ENCODE results near the gene VGLL4.
"Not testable (repeated sequence)": the region's sequence is repeated elsewhere in the genome, so short reads cannot be mapped to it uniquely, and the experiment has no call there.

The VGLL4 gene

DNA sequence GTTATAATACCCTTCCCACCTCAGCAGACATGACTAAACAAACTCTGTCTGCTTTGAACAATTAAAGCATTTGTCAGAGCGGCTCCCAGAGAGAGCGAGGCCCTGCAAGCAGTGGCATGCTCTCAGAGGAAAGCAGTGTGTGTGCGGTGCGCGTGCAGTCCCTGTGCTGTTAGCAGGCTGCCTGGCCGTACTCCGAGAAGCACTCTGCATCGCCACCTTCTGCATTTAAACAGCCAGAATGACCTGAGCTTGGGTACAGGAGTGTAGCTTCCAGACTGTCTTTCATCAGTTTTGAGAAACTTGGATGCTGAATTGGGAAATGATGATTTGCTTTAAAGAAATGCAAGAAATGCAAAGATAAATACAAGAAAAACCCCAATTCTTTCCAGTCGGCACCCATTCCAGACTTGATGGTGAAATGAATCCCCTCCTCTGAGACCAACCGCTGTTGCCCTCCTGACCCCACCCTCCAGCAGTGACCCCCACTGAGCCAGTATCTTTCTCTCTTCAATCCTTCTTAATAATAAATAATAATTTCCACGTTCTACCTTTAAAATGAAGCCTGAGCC lies 113.5 kb downstream of the VGLL4 start:
- no peak for DNase-seq (ENCODE audit: low spot score)

GRCh38 chr3:11529281-11529680 lies 114.4 kb downstream of the VGLL4 start:
- no peak for DNase-seq (ENCODE audit: low spot score)

GRCh38 chr3:11526121-11526520 lies 117.6 kb downstream of the VGLL4 start:
- not testable (repeated sequence) for DNase-seq (ENCODE audit: low spot score)

- no peak for DNase-seq (ENCODE audit: low spot score)
Observed at GRCh38 chr3:11523572-11524101, 120.1 kb downstream of the VGLL4 start.

GRCh38 chr3:11522953-11523571 lies 120.7 kb downstream of the VGLL4 start:
- no peak for DNase-seq (ENCODE audit: low spot score)

GRCh38 chr3:11522398-11522715 lies 121.4 kb downstream of the VGLL4 start:
- no peak for DNase-seq (ENCODE audit: low spot score)

DNA sequence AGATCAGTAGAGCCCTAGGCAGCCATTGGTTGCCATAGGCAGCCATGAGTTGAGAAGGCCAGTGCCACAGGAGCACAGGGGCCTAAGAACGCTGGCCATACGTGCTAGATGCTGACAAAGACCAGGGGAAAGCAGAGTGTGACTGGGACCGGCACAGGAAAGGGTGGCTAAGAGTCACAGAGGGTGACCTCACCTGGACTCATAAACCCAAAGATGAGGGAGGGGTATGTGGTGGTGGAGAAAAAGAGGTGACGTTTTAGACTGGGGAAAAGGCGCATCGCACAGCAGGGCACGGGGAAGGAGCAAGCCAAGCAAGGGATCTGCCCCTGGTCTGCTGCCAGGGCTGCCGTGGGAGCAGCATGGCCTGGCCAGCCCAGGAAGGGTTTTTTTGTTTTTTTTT lies 122.5 kb downstream of the VGLL4 start:
- DNase-seq (ENCODE audit: low spot score): no peak

GRCh38 chr3:11517601-11518000 lies 126.1 kb downstream of the VGLL4 start:
- no peak for DNase-seq (ENCODE audit: low spot score)

DNA sequence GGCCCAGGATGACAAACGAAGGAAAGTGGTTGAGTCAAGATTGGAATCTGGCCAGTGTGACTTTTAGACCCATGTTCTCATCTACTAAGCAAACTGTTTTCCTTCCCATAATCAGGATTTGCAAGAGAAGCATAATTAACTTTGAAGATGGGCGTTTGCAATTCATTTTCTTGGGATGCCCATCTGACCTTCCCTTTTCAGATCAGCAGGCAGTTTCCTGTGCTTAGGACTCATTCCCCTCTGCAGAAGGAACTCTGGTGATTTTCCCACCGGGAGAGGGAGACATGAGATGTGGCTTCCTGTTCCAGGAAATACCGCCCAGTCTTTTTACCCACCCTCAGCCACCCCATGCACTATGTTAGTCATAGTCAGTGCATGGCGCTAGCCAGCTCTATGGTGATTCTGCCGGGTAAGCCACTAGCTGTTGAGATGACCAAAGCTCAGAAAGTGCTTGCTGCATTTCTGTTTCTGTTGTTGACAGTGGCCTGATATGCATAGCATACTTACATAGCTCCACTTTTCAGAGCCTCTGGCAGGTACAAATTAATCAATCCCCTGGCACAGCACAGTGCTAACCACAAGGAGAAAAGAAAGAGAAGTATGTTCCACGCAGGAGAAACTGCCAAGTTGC lies 129.4 kb downstream of the VGLL4 start:
- no peak for DNase-seq (ENCODE audit: low spot score)

GRCh38 chr3:11513817-11514135 lies 129.9 kb downstream of the VGLL4 start:
- no peak for DNase-seq (ENCODE audit: low spot score)

DNA sequence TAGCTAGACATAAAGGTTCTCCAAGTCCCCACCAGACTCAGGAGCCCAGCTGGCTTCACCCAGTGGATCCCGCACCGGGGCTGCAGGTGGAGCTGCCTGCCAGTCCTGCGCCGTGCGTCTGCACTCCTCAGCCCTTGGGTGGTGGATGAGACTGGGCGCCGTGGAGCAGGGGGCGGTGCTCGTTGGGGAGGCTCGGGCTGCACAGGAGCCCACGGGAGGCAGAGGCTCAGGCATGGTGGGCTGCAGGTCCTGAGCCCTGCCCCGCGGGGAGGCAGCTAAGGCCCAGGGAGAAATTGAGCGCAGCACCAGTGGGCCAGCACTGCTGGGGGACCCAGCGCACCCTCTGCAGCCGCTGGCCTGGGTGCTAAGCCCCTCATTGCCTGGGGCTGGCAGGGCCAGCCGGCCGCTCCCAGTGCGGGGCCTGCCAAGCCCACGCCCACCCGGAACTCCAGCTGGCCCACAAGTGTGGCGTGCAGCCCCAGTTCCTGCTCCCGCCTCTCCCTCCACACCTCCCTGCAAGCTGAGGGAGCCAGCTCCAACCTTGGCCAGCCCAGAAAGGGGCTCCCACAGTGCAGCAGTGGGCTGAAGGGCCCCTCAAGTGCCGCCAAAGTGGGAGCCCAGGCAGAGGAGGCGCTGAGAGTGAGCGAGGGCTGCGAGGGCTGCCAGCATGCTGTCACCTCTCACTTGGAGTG lies 130.4 kb downstream of the VGLL4 start:
- not testable (repeated sequence) for DNase-seq (ENCODE audit: low spot score)

DNA sequence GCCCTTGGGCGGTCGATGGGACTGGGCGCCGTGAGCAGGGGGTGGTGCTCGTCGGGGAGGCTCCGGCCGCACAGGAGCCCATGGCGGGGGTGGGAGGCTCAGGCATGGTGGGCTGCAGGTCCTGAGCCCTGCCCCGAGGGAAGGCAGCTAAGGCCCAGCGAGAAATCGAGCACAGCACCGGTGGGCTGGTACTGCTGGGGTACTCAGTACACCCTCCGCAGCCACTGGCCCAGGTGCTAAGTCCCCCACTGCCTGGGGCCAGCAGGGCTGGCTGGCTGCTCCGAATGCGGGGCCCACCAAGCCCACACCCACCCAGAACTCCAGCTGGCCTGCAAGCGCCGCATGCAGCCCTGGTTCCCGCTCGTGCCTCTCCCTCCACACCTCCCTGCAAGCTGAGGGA lies 132.1 kb downstream of the VGLL4 start:
- DNase-seq (ENCODE audit: low spot score): not testable (repeated sequence)

- no peak for DNase-seq (ENCODE audit: low spot score)
Observed at GRCh38 chr3:11510356-11510755, 133.4 kb downstream of the VGLL4 start.

DNA sequence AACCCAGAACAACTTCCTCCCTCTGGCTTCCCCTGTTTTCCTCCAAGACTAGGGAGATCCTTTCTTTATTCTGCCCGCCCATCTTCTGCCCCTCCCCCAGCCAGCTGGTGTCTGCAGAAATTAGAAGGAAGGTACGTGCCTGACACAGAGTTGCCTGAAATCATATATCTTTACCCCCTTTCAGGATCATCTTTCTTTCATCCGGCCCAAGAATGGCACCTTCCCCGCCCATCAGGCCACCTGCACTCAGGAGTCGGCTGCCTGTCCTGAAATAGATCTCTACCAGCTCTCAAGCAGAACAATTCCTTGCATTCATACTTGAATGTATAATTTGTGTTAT lies 133.7 kb downstream of the VGLL4 start:
- no peak for DNase-seq (ENCODE audit: low spot score)

DNA sequence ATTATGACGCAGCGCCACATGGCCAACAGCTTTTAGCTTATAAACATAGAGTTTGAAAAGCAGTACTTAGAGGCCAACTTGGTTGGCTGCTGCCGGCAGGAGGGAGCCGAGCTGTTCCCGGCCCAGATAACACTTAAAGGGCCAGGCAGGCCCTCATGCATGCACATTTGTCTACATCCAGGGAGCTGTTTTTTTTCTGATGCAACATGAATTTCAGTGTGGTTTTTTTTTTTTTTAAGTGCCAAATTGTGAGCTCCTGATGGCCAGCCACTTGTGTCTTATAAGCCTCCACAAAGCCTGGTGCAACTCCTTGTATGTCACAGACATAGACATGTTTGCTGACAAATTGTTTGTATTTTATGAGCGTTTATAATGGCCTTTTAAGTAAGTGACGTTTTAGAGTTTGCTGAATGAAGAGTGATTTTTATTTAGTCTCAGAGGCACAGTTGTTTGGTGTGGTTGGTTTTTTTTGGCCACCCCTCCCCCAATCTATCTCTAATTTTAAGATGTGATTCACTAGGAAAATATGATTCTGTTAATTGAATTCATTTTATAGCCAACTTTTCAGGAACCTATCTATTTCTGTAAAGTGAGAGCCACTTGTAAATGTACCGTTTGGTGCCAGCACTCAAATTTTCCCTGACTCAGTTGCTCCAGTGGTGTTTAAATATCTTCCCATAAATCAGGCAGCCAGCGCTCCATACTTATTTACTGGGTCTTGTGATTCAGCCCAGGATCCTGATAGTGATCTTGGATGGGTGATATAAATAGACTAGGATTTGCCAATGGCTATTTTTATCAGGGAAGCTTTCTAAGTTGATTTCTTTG lies 134.3 kb downstream of the VGLL4 start:
- DNase-seq (ENCODE audit: low spot score): no peak

GRCh38 chr3:11508346-11509172 lies 135.2 kb downstream of the VGLL4 start:
- no peak for DNase-seq (ENCODE audit: low spot score)

DNA sequence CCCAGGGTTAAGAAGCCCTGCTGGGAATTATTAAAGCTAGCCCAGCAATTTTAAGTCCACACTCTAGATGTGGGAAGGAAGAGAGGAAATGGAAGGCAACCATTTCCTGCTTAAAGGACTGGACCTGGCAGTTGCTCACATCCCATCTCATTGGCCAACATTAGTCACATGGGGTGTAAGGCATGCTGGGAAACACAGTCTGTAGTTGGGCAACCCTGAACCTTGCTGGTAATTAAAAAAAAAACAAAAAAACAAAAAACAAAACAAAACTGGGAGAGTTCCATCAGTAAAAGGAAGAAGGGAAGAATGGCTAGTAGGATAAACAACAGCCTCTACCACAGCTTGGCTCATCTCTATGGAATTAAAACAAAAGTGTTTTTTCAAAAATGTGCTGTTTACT lies 136.0 kb downstream of the VGLL4 start:
- no peak for DNase-seq (ENCODE audit: low spot score)

All from hematopoietic multipotent progenitor cell treated with erythropoietin and hydrocortisone succinate and interleukin-3 and kit ligand, for 15 days (in vitro differentiated cells).